IMR-90 (cell line): ENCODE measurements around the gene POLR1H.

Experiments used
- BHLHE40 ChIP-seq: fragments of 150-350 bp; IDR thresholded peaks from 2 replicates; pipeline ENCODE4 v1.6.1; 2016; ENCODE audit warnings: mild to moderate bottlenecking, low read depth, low read length
- TF ChIP-seq, protein P1 (sequence below): conservative IDR thresholded peaks from 2 replicates; pipeline ENCODE4 v1.5.1; 2012; ENCODE audit warnings: mild to moderate bottlenecking, low read depth, low read length, improper control_type of control experiment

GRCh38 chr6:30113841-30114240 lies 52.8 kb downstream of the POLR1H start:
- TF ChIP-seq, protein P1, sequence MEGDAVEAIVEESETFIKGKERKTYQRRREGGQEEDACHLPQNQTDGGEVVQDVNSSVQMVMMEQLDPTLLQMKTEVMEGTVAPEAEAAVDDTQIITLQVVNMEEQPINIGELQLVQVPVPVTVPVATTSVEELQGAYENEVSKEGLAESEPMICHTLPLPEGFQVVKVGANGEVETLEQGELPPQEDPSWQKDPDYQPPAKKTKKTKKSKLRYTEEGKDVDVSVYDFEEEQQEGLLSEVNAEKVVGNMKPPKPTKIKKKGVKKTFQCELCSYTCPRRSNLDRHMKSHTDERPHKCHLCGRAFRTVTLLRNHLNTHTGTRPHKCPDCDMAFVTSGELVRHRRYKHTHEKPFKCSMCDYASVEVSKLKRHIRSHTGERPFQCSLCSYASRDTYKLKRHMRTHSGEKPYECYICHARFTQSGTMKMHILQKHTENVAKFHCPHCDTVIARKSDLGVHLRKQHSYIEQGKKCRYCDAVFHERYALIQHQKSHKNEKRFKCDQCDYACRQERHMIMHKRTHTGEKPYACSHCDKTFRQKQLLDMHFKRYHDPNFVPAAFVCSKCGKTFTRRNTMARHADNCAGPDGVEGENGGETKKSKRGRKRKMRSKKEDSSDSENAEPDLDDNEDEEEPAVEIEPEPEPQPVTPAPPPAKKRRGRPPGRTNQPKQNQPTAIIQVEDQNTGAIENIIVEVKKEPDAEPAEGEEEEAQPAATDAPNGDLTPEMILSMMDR: no peak
- TF ChIP-seq BHLHE40: no peak
